ENCODE data around the gene PITPNC1.

Gene PITPNC1

DNA sequence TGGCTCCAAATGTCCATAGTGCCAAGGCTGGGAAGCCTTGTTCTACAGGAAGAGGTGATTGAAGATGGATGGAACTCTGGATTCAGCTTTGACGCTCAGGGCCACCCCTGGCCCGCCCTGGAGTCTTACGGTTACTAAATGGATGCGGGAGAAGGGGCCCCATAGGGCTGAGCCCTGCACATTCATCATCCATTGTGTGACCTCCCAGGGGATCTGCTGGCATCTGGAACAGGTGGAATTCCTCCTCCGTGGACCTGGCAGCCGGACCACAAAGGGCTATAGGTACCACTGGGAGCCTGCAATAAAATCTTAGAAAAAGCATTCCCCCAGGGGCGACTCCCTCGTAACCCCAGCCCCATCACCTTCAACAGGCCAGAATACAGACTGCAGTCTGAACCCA, 259.2 kb downstream of the PITPNC1 start:
- TF ChIP-seq, protein P1, sequence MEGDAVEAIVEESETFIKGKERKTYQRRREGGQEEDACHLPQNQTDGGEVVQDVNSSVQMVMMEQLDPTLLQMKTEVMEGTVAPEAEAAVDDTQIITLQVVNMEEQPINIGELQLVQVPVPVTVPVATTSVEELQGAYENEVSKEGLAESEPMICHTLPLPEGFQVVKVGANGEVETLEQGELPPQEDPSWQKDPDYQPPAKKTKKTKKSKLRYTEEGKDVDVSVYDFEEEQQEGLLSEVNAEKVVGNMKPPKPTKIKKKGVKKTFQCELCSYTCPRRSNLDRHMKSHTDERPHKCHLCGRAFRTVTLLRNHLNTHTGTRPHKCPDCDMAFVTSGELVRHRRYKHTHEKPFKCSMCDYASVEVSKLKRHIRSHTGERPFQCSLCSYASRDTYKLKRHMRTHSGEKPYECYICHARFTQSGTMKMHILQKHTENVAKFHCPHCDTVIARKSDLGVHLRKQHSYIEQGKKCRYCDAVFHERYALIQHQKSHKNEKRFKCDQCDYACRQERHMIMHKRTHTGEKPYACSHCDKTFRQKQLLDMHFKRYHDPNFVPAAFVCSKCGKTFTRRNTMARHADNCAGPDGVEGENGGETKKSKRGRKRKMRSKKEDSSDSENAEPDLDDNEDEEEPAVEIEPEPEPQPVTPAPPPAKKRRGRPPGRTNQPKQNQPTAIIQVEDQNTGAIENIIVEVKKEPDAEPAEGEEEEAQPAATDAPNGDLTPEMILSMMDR (IDR thresholded peaks at IDR 0.05) = no peak

GRCh38 chr17:67636834-67637520, 259.9 kb downstream of the PITPNC1 start:
- TF ChIP-seq, protein P1 (IDR thresholded peaks at IDR 0.05) = no peak

DNA sequence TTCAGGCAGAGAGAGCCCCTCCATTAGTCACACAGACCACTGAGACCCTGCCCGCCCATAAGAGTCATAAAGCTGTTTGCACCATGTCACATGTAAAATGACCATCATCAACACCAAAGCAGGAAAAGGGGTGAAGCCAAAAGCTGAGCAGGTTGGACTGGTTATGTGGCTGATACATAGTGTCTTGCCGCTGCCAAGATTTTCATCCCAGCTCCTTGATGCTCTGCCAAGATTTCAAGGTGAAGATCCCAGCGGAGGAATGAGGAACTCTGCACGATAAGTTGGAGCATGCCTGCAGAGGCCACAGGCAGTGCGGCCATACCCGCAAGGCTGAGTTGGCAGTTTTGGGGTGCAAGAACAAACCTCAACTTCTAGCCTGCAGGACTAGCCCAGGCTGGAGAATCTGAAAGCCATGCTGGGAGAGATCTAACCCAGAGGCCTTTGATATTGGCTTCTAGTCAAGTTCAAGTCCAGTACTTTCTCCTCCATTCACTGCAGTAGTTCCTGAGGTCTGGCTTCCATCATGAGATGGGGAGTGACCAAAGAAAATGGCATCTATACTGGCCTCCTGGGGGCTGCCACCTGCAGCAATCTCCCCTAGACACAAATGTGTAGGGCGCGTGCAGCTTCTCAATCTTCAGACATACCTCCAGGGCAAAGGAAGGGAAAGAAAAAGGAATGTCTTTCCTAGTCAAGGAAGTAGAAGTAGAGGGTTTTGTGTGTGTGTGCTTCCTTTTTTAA, 261.0 kb downstream of the PITPNC1 start:
- TF ChIP-seq, protein P1 (IDR thresholded peaks at IDR 0.05) = no peak

DNA sequence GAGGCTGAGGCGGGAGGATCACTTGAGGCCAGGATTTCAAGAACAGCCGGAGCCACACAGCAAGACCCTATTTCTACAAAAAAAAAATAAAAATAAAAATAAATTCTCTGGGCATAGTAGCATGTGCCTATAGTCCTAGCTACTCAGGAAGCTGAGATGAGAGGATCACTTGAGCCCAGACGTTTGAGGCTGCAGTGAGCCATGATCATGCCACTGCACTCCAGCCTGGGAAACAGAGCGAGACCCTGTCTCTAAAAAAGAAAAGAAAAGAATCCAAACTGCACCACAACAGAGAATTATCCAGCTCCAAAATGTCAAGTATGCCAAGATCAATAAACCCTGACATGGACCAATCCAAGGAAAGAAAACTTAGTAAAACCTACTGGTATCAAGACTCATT, 261.8 kb downstream of the PITPNC1 start:
- TF ChIP-seq, protein P1 (IDR thresholded peaks at IDR 0.05) = no peak

DNA sequence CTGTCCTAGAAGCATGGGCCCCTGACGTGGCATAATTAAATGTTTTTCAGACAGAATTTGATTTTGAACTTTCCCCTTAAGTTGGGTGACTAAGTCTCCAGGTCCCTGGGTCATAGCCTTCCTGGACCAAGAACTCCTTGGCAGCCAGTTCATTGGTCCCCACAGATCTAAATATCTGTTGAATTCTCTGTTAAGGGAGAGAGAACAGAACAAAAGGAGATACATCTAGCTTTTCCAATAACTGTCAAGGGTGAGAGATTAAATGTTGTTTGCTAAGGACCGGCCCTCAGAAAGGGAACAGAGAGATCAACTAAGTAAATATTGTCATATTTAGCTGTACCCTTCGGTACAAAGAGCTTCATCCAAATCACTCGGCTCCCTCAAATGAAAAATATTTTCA, 262.5 kb downstream of the PITPNC1 start:
- TF ChIP-seq, protein P1 (IDR thresholded peaks at IDR 0.05) = no peak

- TF ChIP-seq, protein P1 (IDR thresholded peaks at IDR 0.05) = no peak
Measured at GRCh38 chr17:67639979-67640378, 262.9 kb downstream of the PITPNC1 start.

GRCh38 chr17:67642488-67642887, 265.4 kb downstream of the PITPNC1 start:
- TF ChIP-seq, protein P1 (IDR thresholded peaks at IDR 0.05) = no peak
